Smooth muscle cell (in vitro differentiated cells): ENCODE measurements around the gene ARHGAP4. TPM values are rescaled to one million over a fixed set of nuclear protein-coding genes. Genes with fewer than 3 reads are reported as not detected.

ENCODE experiments used
- DNase-seq: peaks from one replicate; lab custom pipeline; 2025; ENCODE audit not compliant: unreplicated experiment; lab: John Stamatoyannopoulos, UW
- H2AFZ ChIP-seq: fragments of 200-600 bp; sonication (generic); 2 replicates; pipeline ENCODE4 v1.6.0; 2016; ENCODE audit warnings: antibody characterized with exemption, low read depth, mild to moderate bottlenecking
- H3F3A ChIP-seq: fragments of 200-600 bp; sonication (generic); 2 replicates; pipeline ENCODE4 v1.6.0; 2017; ENCODE audit warnings: antibody characterized with exemption, low read depth
- H3K27ac ChIP-seq: fragments of 200-600 bp; sonication (generic); 2 replicates; pipeline ENCODE4 v1.5.1; 2016; ENCODE audit warnings: low read depth, mild to moderate bottlenecking
- H3K27me3 ChIP-seq: fragments of 200-600 bp; sonication (generic); 2 replicates; pipeline ENCODE4 v1.6.1; 2016; ENCODE audit warnings: low read depth, mild to moderate bottlenecking
- H3K36me3 ChIP-seq: fragments of 200-600 bp; sonication (generic); 2 replicates; pipeline ENCODE4 v1.5.1; 2016; ENCODE audit warnings: low read depth
- H3K4me1 ChIP-seq: fragments of 200-600 bp; sonication (generic); 2 replicates; pipeline ENCODE4 v1.5.1; 2016; ENCODE audit warnings: low read depth
- H3K4me2 ChIP-seq: fragments of 200-600 bp; sonication (generic); 2 replicates; pipeline ENCODE4 v1.6.0; 2016; ENCODE audit warnings: mild to moderate bottlenecking
- H3K4me3 ChIP-seq: fragments of 200-600 bp; sonication (generic); 2 replicates; pipeline ENCODE4 v1.5.1; 2016; ENCODE audit warnings: mild to moderate bottlenecking
- H3K79me2 ChIP-seq: fragments of 200-600 bp; sonication (generic); 2 replicates; pipeline ENCODE4 v1.6.0; 2016; ENCODE audit warnings: low read depth, mild to moderate bottlenecking
- H3K9ac ChIP-seq: fragments of 200-600 bp; sonication (generic); 2 replicates; pipeline ENCODE4 v1.6.0; 2016; ENCODE audit warnings: low read depth
- H3K9me3 ChIP-seq: fragments of 200-600 bp; sonication (generic); replicated peaks from 2 replicates; pipeline ENCODE4 v1.5.1; 2016; ENCODE audit warnings: low read depth
- H4K20me1 ChIP-seq: fragments of 200-600 bp; sonication (generic); 2 replicates; pipeline ENCODE4 v1.6.0; 2016; ENCODE audit warnings: low read depth
- CTCF ChIP-seq: fragments of 200-600 bp; sonication (generic); IDR thresholded peaks from 2 replicates; pipeline ENCODE4 v1.5.1; 2017; ENCODE audit warnings: borderline replicate concordance, mild to moderate bottlenecking, antibody characterized with exemption; ENCODE audit not compliant: insufficient read depth, poor library complexity, severe bottlenecking
- WGBS: methylation state at CpG from one replicate; pipeline ENCODE4 v1.1.7; 2016; ENCODE audit warnings: low lambda C conversion rate; 5-methylcytosine and 5-hydroxymethylcytosine counted together
- polyA plus RNA-seq: library from polyadenylated mRNA; unstranded; fragments of >200 nt; fragmentation: Nextera tagmentation; extraction: Ambion mirVana; gene quantifications from 2 replicates; pipeline ENCODE4 v1.2.1, GENCODE V29; 2016
- total RNA-seq: library from RNA; depleted of rRNA; stranded (reverse); fragments of >200 nt; gene quantifications from 2 replicates; pipeline ENCODE4 v1.2.3, GENCODE V29; 2014

ARHGAP4 gene
- total and polyA plus RNA-seq, 2 experiments from 2014 or later: 7.6 to 11.5 TPM

GRCh38 chrX:153877571-153878261, 48.3 kb downstream of the ARHGAP4 start:
- no peak for TF ChIP-seq CTCF
- Histone ChIP-seq H3K4me3 (no peak overlapping the region), H3K4me1 (peaks cover 7% of the 10 kb centered on the region), H3K79me2 (no peaks in the 10 kb centered on the region), H3K36me3 (no peaks in the 10 kb centered on the region), H4K20me1 (peaks cover 66% of the 10 kb centered on the region), H3F3A (no peaks in the 10 kb centered on the region), H2AFZ (no peak overlapping the region), H3K9ac (no peak overlapping the region), H3K9me3 (no peaks in the 10 kb centered on the region), H3K27me3 (no peaks in the 10 kb centered on the region), H3K4me2 (no peak overlapping the region), H3K27ac (no peak overlapping the region)
- 92% methylated on average over 8 of the region's 8 CpGs for WGBS
- DNase-seq: no peak

- DNase-seq: no peak
- Histone ChIP-seq H3K4me1 (no peaks in the 10 kb centered on the region), H3K27ac (no peak overlapping the region), H3K9ac (no peak overlapping the region), H3K9me3 (no peaks in the 10 kb centered on the region), H3K36me3 (no peaks in the 10 kb centered on the region), H3K79me2 (no peaks in the 10 kb centered on the region), H3K27me3 (no peaks in the 10 kb centered on the region), H2AFZ (no peak overlapping the region), H4K20me1 (peaks cover 67% of the 10 kb centered on the region), H3K4me3 (no peak overlapping the region), H3K4me2 (no peak overlapping the region), H3F3A (no peaks in the 10 kb centered on the region)
- no peak for TF ChIP-seq CTCF
- WGBS: 61% methylated on average over 3 of the region's 3 CpGs
These were observed 50.0 kb downstream of the ARHGAP4 start for GRCh38 chrX:153876112-153876491.

GRCh38 chrX:153875391-153876111, 50.5 kb downstream of the ARHGAP4 start:
- Histone ChIP-seq H3K4me2 (no peak overlapping the region), H3K27ac (no peak overlapping the region), H3K79me2 (no peaks in the 10 kb centered on the region), H3K4me1 (no peaks in the 10 kb centered on the region), H3F3A (no peaks in the 10 kb centered on the region), H3K9ac (no peak overlapping the region), H4K20me1 (peaks cover 67% of the 10 kb centered on the region), H3K4me3 (no peak overlapping the region), H3K27me3 (no peaks in the 10 kb centered on the region), H3K36me3 (no peaks in the 10 kb centered on the region), H3K9me3 (no peaks in the 10 kb centered on the region), H2AFZ (no peak overlapping the region)
- WGBS: 42% methylated on average over 23 of the region's 42 CpGs
- no peak for TF ChIP-seq CTCF
- peak; percentile 23 for DNase-seq
